ENCODE measurements around the gene ZNF414.

Gene ZNF414

DNA sequence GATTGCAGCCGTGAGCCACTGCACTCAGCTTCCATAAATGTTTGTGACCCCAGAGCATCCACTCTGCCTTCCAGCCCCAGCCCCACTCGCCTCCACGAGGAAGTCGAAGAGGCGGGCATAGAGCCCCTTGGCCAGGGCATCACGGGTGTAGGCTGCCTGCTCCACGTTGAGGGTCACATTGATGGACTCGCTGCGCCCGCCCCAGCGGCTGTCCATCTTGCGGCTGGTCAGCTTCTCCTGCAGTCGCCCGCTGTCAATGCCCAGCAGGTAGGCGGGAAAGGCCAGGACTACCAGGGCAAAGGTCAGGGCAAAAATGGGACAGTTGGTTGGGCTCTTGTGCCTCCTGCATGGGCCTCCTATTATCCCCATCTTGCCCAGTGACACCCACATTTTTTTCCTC, 36.1 kb upstream of the ZNF414 start:
- no peak for DNase-seq
- Histone ChIP-seq H3K36me3 (ENCODE audit: control insufficient read depth in 4 of 4, insufficient read depth in 4 of 4, low read length in 3 of 4) (peaks cover 12 to 62% (median 42%) of the 10 kb centered on the region in 4 experiments), H3K4me3 (ENCODE audit: control insufficient read depth in 1 of 7, extremely low read depth in 1 of 7, insufficient read depth in 4 of 7, low read depth in 2 of 7, low read length in 6 of 7) (no peak overlapping the region), H3K27ac (ENCODE audit: insufficient read depth in 1 of 2, low read depth in 1 of 2, low read length in 2 of 2, poor library complexity in 1 of 2, severe bottlenecking in 2 of 2) (no peak overlapping the region), H3K27me3 (replicated peaks in 2 of 5; ENCODE audit: control insufficient read depth in 4 of 5, insufficient read depth in 5 of 5, low read length in 4 of 5) (no peaks in the 10 kb centered on the region), H3K9me3 (ENCODE audit: control extremely low read depth in 1 of 5, control insufficient read depth in 4 of 5, insufficient read depth in 2 of 5, low read depth in 1 of 5, low read length in 4 of 5) (no peaks in the 10 kb centered on the region), H3K4me1 (ENCODE audit: control extremely low read depth in 1 of 4, control insufficient read depth in 4 of 4, insufficient read depth in 4 of 4, low read length in 3 of 4) (no peaks in the 10 kb centered on the region)
- WGBS (ENCODE audit: insufficient coverage) = over 99% methylated on average over 15 of the region's 15 CpGs
- POLR2A ChIA-PET = no interaction called here
- CTCF ChIA-PET = interaction anchor here (1.6 kb wide), 1 partner anchor 12 kb away, joined by 3 read pairs; no protein-coding TSS in a partner anchor

DNA sequence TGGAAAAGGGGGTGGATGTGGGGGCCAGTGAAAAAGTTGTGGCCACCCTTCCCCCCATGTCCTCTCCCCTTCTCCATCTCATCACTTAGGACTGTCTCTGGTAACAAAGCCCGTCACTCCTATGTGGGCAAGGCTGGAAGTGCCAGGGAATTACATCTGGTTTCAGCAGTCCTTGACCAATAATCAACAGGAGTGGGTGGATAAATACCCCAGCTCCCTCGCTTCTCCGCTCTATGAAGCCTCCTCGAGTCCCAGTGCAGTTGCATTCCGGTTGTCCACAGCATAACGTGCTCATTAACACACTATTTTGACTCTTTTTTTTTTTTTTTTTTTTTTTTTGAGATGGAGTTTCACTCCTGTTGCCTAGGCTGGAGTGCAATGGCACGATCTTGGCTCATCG, 31.8 kb upstream of the ZNF414 start:
- ChIA-PET POLR2A (no interaction called here), CTCF (interaction anchor here (0.6 to 2.0 kb wide), 4 partner anchors 13 to 99 kb away, joined by 3 to 6 read pairs (median 4); partner anchors contain the start of gene MYO1F)
- DNase-seq = no peak
- no peak overlapping the region for H3K27ac ChIP-seq (ENCODE audit: insufficient read depth in 1 of 2, low read depth in 1 of 2, low read length in 2 of 2, poor library complexity in 1 of 2, severe bottlenecking in 2 of 2)
- peaks cover 4 to 53% (median 39%) of the 10 kb centered on the region in 4 experiments for H3K36me3 ChIP-seq (ENCODE audit: control insufficient read depth in 4 of 4, insufficient read depth in 4 of 4, low read length in 3 of 4)
- H3K9me3 ChIP-seq (ENCODE audit: control extremely low read depth in 1 of 5, control insufficient read depth in 4 of 5, insufficient read depth in 2 of 5, low read depth in 1 of 5, low read length in 4 of 5) = no peaks in the 10 kb centered on the region
- WGBS (ENCODE audit: insufficient coverage) = 100% methylated on average over 3 of the region's 8 CpGs
- H3K4me3 ChIP-seq (ENCODE audit: control insufficient read depth in 1 of 7, extremely low read depth in 1 of 7, insufficient read depth in 4 of 7, low read depth in 2 of 7, low read length in 6 of 7) = no peak overlapping the region
- no peaks in the 10 kb centered on the region for H3K4me1 ChIP-seq (ENCODE audit: control extremely low read depth in 1 of 4, control insufficient read depth in 4 of 4, insufficient read depth in 4 of 4, low read length in 3 of 4)
- no peaks in the 10 kb centered on the region for H3K27me3 ChIP-seq (replicated peaks in 2 of 5; ENCODE audit: control insufficient read depth in 4 of 5, insufficient read depth in 5 of 5, low read length in 4 of 5)

DNA sequence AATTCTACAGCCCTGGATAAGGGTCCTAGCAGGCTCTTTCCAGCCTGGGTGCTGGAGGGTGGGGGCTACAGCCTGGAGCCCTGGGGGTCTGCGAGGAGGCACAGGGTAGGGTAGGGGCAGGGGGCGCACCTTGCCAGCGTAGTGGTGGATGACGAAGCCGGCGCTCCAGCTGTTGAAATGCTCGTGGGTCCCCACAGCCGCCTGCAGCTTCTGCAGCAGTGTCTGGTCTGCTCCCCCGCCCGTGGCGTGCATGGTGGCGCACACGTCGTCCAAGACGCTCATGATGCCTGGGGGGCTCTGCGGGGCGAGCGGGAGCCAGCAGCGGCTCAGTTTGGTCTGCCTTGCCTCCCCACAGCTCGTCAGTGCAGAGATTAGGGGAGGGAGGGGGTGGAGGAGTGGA, 30.2 kb upstream of the ZNF414 start:
- H3K27ac ChIP-seq (ENCODE audit: insufficient read depth in 1 of 2, low read depth in 1 of 2, low read length in 2 of 2, poor library complexity in 1 of 2, severe bottlenecking in 2 of 2) = no peak overlapping the region
- POLR2A ChIA-PET = no interaction called here
- 97% methylated on average over 13 of the region's 20 CpGs for WGBS (ENCODE audit: insufficient coverage)

DNA sequence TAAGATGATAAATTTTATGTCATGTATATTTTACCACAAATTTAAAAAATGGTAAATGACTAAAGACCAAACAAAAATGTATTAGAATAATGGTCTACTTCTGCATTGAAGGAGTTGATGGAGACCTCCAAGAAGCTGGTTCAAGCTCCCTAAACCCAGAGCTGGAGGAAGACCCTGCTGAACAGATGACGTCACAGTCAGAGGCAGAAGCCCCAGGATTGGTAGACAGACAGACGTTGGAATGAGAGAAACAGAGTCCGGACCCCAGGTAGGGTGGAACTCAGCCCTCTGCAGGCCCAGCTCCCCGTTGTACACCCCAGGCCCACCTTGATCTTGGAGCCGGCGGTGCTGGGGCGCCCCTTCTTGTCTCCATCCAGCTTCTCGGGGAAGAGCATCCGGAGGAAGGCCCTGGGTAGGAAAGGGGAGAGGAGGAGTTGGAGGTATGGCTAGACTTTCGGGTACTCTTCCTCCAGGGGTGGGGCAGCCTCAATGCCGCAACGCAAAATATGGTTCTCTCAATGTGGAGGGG, 25.7 kb upstream of the ZNF414 start:
- ChIA-PET POLR2A (no interaction called here), CTCF (interaction anchor here (1.1 to 2.0 kb wide), 2 partner anchors 39 to 41 kb away, joined by 3 to 9 read pairs; no protein-coding TSS in a partner anchor)
- no peaks in the 10 kb centered on the region for H3K4me1 ChIP-seq (ENCODE audit: control extremely low read depth in 1 of 4, control insufficient read depth in 4 of 4, insufficient read depth in 4 of 4, low read length in 3 of 4)
- H3K4me3 ChIP-seq (ENCODE audit: control insufficient read depth in 1 of 7, extremely low read depth in 1 of 7, insufficient read depth in 4 of 7, low read depth in 2 of 7, low read length in 6 of 7) = no peak overlapping the region
- H3K36me3 ChIP-seq (ENCODE audit: control insufficient read depth in 4 of 4, insufficient read depth in 4 of 4, low read length in 3 of 4) = peaks cover 3 to 48% (median 39%) of the 10 kb centered on the region in 4 experiments
- 98% methylated on average over 8 of the region's 12 CpGs for WGBS (ENCODE audit: insufficient coverage)
- DNase-seq = no peak
- no peak overlapping the region for H3K27ac ChIP-seq (ENCODE audit: insufficient read depth in 1 of 2, low read depth in 1 of 2, low read length in 2 of 2, poor library complexity in 1 of 2, severe bottlenecking in 2 of 2)
- H3K9me3 ChIP-seq (ENCODE audit: control extremely low read depth in 1 of 5, control insufficient read depth in 4 of 5, insufficient read depth in 2 of 5, low read depth in 1 of 5, low read length in 4 of 5) = no peaks in the 10 kb centered on the region
- H3K27me3 ChIP-seq (replicated peaks in 2 of 5; ENCODE audit: control insufficient read depth in 4 of 5, insufficient read depth in 5 of 5, low read length in 4 of 5) = no peaks in the 10 kb centered on the region

More for the DNA sequence above, 30.2 kb upstream of the ZNF414 start:
- DNase-seq = no peak
- Histone ChIP-seq H3K27me3 (replicated peaks in 2 of 5; ENCODE audit: control insufficient read depth in 4 of 5, insufficient read depth in 5 of 5, low read length in 4 of 5) (no peaks in the 10 kb centered on the region), H3K36me3 (ENCODE audit: control insufficient read depth in 4 of 4, insufficient read depth in 4 of 4, low read length in 3 of 4) (peaks cover 7 to 49% (median 37%) of the 10 kb centered on the region in 4 experiments), H3K9me3 (ENCODE audit: control extremely low read depth in 1 of 5, control insufficient read depth in 4 of 5, insufficient read depth in 2 of 5, low read depth in 1 of 5, low read length in 4 of 5) (no peaks in the 10 kb centered on the region), H3K4me1 (ENCODE audit: control extremely low read depth in 1 of 4, control insufficient read depth in 4 of 4, insufficient read depth in 4 of 4, low read length in 3 of 4) (no peaks in the 10 kb centered on the region), H3K4me3 (ENCODE audit: control insufficient read depth in 1 of 7, extremely low read depth in 1 of 7, insufficient read depth in 4 of 7, low read depth in 2 of 7, low read length in 6 of 7) (no peak overlapping the region)
- CTCF ChIA-PET = interaction anchor here (2.0 kb wide), 1 partner anchor 14 kb away, joined by 6 read pairs; no protein-coding TSS in a partner anchor

DNA sequence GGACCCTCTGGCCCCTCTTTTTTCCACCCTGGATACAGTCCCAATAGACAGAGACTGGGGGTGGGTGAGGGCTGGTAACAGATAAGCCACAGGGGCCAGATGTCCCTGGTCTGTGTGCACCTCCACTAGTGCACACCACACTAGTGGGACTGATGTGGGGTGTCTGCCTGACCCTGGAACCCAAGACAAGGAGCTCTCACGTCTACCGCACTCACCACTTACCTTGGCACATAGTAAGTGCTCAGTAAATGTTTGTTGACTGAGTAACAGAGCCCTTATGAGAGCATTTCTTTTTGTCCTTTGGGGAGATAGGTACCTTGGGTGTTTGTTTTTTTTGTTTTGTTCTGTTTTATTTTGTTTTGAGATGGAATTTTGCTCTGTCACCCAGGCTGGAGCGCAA, 23.1 kb upstream of the ZNF414 start:
- ChIA-PET POLR2A (no interaction called here), CTCF (interaction anchor here (1.6 kb wide), 1 partner anchor 12 kb away, joined by 3 read pairs; no protein-coding TSS in a partner anchor)
- no peak overlapping the region for H3K27ac ChIP-seq (ENCODE audit: insufficient read depth in 1 of 2, low read depth in 1 of 2, low read length in 2 of 2, poor library complexity in 1 of 2, severe bottlenecking in 2 of 2)
- no peaks in the 10 kb centered on the region for H3K27me3 ChIP-seq (replicated peaks in 2 of 5; ENCODE audit: control insufficient read depth in 4 of 5, insufficient read depth in 5 of 5, low read length in 4 of 5)
- H3K4me1 ChIP-seq (ENCODE audit: control extremely low read depth in 1 of 4, control insufficient read depth in 4 of 4, insufficient read depth in 4 of 4, low read length in 3 of 4) = no peaks in the 10 kb centered on the region
- WGBS (ENCODE audit: insufficient coverage) = 100% methylated on average over 1 of the region's 3 CpGs
- no peak for DNase-seq
- H3K9me3 ChIP-seq (ENCODE audit: control extremely low read depth in 1 of 5, control insufficient read depth in 4 of 5, insufficient read depth in 2 of 5, low read depth in 1 of 5, low read length in 4 of 5) = no peaks in the 10 kb centered on the region
- H3K4me3 ChIP-seq (ENCODE audit: control insufficient read depth in 1 of 7, extremely low read depth in 1 of 7, insufficient read depth in 4 of 7, low read depth in 2 of 7, low read length in 6 of 7) = no peak overlapping the region
- H3K36me3 ChIP-seq (ENCODE audit: control insufficient read depth in 4 of 4, insufficient read depth in 4 of 4, low read length in 3 of 4) = peaks cover 4 to 45% (median 34%) of the 10 kb centered on the region in 4 experiments

DNA sequence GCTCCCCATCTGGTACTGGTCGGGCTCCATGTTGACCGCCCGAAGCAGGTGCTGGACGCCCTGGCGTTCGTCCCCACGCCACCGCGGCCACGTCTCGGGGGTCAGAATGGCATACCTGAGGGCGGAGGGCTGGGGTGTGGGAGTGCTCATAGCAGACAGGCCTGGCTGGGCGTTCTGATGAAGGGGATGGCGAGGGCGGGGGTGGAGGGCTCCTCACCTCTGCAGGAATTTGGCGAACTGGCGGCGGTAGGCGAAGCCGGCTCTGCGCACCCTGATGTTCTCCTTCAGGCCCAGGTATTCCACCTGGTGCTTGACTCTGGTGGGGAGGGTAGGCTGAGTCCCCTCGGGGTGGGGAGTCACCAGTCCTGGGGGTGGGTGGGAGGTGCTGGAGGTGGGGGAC, 22.3 kb upstream of the ZNF414 start:
- H3K27ac ChIP-seq (ENCODE audit: insufficient read depth in 1 of 2, low read depth in 1 of 2, low read length in 2 of 2, poor library complexity in 1 of 2, severe bottlenecking in 2 of 2) = no peak overlapping the region
- peaks cover 6 to 45% (median 31%) of the 10 kb centered on the region in 4 experiments for H3K36me3 ChIP-seq (ENCODE audit: control insufficient read depth in 4 of 4, insufficient read depth in 4 of 4, low read length in 3 of 4)

DNA sequence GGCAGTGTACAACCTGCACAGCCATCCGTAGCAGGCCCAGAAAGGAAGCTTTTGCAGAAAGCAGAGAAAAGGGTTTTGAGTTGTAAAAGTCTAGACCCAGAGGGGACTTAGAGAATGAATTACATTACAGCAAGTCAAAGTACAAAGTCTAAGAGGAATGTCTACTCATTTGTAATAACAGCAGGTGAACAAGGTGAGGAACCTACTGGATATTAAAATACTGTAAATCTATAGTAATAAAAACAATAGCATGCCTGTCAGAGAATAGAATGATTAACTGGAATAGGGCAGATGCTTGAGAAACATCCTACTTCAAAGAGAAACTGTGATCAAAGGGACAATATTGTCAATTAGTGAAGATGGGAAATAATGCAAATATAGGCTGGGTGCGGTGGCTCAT, 18.3 kb upstream of the ZNF414 start:
- Histone ChIP-seq H3K27ac (ENCODE audit: insufficient read depth in 1 of 2, low read depth in 1 of 2, low read length in 2 of 2, poor library complexity in 1 of 2, severe bottlenecking in 2 of 2) (no peak overlapping the region), H3K4me3 (ENCODE audit: control insufficient read depth in 1 of 7, extremely low read depth in 1 of 7, insufficient read depth in 4 of 7, low read depth in 2 of 7, low read length in 6 of 7) (no peak overlapping the region), H3K27me3 (replicated peaks in 2 of 5; ENCODE audit: control insufficient read depth in 4 of 5, insufficient read depth in 5 of 5, low read length in 4 of 5) (no peaks in the 10 kb centered on the region), H3K9me3 (ENCODE audit: control extremely low read depth in 1 of 5, control insufficient read depth in 4 of 5, insufficient read depth in 2 of 5, low read depth in 1 of 5, low read length in 4 of 5) (no peaks in the 10 kb centered on the region), H3K36me3 (ENCODE audit: control insufficient read depth in 4 of 4, insufficient read depth in 4 of 4, low read length in 3 of 4) (peaks cover 15 to 54% (median 38%) of the 10 kb centered on the region in 4 experiments), H3K4me1 (ENCODE audit: control extremely low read depth in 1 of 4, control insufficient read depth in 4 of 4, insufficient read depth in 4 of 4, low read length in 3 of 4) (no peaks in the 10 kb centered on the region)
- ChIA-PET POLR2A (interaction anchor here (0.6 kb wide), 1 partner anchor 15 kb away, joined by 5 read pairs; no protein-coding TSS in a partner anchor), CTCF (interaction anchor here (0.6 to 2.0 kb wide), 4 partner anchors 10 to 68 kb away, joined by 3 to 9 read pairs (median 6); no protein-coding TSS in a partner anchor)
- DNase-seq = no peak
- WGBS (ENCODE audit: insufficient coverage) = 96% methylated on average over 2 of the region's 2 CpGs

More for the DNA sequence above, 22.3 kb upstream of the ZNF414 start:
- no peak for DNase-seq
- Histone ChIP-seq H3K4me1 (ENCODE audit: control extremely low read depth in 1 of 4, control insufficient read depth in 4 of 4, insufficient read depth in 4 of 4, low read length in 3 of 4) (no peaks in the 10 kb centered on the region), H3K27me3 (replicated peaks in 2 of 5; ENCODE audit: control insufficient read depth in 4 of 5, insufficient read depth in 5 of 5, low read length in 4 of 5) (no peaks in the 10 kb centered on the region), H3K9me3 (ENCODE audit: control extremely low read depth in 1 of 5, control insufficient read depth in 4 of 5, insufficient read depth in 2 of 5, low read depth in 1 of 5, low read length in 4 of 5) (no peaks in the 10 kb centered on the region), H3K4me3 (ENCODE audit: control insufficient read depth in 1 of 7, extremely low read depth in 1 of 7, insufficient read depth in 4 of 7, low read depth in 2 of 7, low read length in 6 of 7) (no peak overlapping the region)
- ChIA-PET CTCF (no interaction called here), POLR2A (no interaction called here)
- WGBS (ENCODE audit: insufficient coverage) = 100% methylated on average over 15 of the region's 22 CpGs
